Measurements from ENCODE around the gene PICK1. TPM values are rescaled to one million over a fixed set of nuclear protein-coding genes. Genes with fewer than 3 reads are reported as not detected.

Gene PICK1
- total RNA-seq, 2 donors from 2014 or later, result 15.2 to 23.2 TPM

- Mint-ChIP-seq H3K27me3 (no peaks in the 10 kb centered on the region), H3K36me3 (ENCODE audit: low read depth) (no peaks in the 10 kb centered on the region), H3K9me3 (no peaks in the 10 kb centered on the region), H3K27ac (no peak overlapping the region), H3K4me3 (no peak overlapping the region), H3K4me1 (peaks cover 6% of the 10 kb centered on the region)
- no peak for ATAC-seq (replicated peaks)
Measured at GRCh38 chr22:38098410-38099249, 41.4 kb downstream of the PICK1 start.

GRCh38 chr22:38103641-38104040 lies 46.4 kb downstream of the PICK1 start:
- H3K4me1 Mint-ChIP-seq, result peaks cover 15% of the 10 kb centered on the region
- no peaks in the 10 kb centered on the region for H3K27me3 Mint-ChIP-seq
- H3K4me3 Mint-ChIP-seq, result no peak overlapping the region
- no peaks in the 10 kb centered on the region for H3K9me3 Mint-ChIP-seq
- H3K36me3 Mint-ChIP-seq (ENCODE audit: low read depth), result no peaks in the 10 kb centered on the region
- H3K27ac Mint-ChIP-seq, result no peak overlapping the region
- ATAC-seq (replicated peaks), result no peak

DNA sequence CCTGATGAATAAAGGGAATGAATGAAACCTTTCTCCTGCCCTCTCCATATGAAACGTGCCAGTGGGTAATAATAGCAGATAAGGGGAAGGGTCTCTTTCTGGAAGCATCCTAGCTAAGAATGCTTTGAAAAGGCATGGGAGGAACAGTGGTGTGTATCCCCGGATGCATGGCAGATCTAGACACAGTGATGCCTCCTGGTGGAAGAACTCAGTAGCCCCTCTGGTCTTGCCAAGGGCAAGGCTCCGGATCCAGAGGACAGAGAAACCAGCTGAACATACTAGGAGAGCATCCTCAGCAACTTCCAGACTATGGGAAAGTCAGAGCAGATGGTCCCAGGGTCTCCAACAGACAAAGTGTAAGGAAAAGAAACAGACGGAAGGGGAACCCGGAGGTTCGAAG lies 46.9 kb downstream of the PICK1 start:
- no peak overlapping the region for H3K4me3 Mint-ChIP-seq
- H3K4me1 Mint-ChIP-seq, result peaks cover 15% of the 10 kb centered on the region
- peak overlapping the region; percentile 41 for H3K27ac Mint-ChIP-seq
- H3K36me3 Mint-ChIP-seq (ENCODE audit: low read depth), result no peaks in the 10 kb centered on the region
- no peaks in the 10 kb centered on the region for H3K27me3 Mint-ChIP-seq
- no peaks in the 10 kb centered on the region for H3K9me3 Mint-ChIP-seq
- ATAC-seq (replicated peaks), result no peak

- no peak for ATAC-seq (replicated peaks)
Measured at GRCh38 chr22:38106814-38107578, 49.8 kb downstream of the PICK1 start.

DNA sequence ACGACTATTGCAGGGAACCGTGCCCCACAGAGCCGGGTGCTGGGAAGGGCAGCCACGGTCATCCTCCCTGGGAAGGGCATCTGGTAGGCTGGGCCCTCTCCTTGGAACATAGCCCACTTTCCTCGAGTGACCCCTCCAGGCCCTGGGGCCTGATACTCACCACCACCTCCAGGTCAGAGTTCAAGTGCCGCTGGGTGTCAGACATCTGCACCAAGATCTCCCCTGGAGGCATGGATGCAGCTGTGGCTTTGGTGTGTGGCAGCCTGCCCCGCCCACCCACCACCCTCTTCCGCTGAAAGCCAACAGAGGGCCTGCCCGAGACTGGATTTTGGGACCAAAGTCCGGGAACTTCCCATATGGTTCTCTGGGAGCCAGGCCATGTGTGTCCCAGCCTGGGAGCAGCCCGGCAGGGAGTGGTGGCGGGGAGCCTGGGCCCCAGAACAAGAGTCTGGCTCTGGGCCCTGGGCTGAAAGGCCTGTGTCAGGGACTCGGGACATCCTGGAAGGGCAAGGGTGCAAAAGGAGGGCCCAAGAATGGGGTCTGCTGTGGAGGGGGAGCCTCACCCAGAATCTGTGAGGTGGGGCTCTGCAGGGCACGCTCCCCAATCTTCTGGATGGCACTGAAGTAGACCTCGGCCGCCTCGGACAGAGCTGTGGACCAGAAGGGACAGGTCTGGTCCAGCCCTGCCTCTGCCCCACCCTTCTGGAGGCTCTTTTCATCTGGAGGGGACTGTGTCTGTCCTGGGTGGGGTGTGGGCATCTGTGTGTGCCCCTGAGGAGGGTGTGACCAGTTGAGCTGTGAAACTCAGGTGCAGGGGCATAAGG lies 50.7 kb downstream of the PICK1 start:
- Mint-ChIP-seq H3K9me3 (no peaks in the 10 kb centered on the region), H3K27ac (no peak overlapping the region), H3K4me3 (no peak overlapping the region), H3K36me3 (ENCODE audit: low read depth) (no peaks in the 10 kb centered on the region), H3K27me3 (no peaks in the 10 kb centered on the region), H3K4me1 (peaks cover 10% of the 10 kb centered on the region)
- no peak for ATAC-seq (replicated peaks)

More at GRCh38 chr22:38106814-38107578, 49.8 kb downstream of the PICK1 start:
- H3K27me3 Mint-ChIP-seq, result no peaks in the 10 kb centered on the region
- H3K4me3 Mint-ChIP-seq, result no peak overlapping the region
- H3K9me3 Mint-ChIP-seq, result no peaks in the 10 kb centered on the region
- no peak overlapping the region for H3K27ac Mint-ChIP-seq
- no peaks in the 10 kb centered on the region for H3K36me3 Mint-ChIP-seq (ENCODE audit: low read depth)
- H3K4me1 Mint-ChIP-seq, result peaks cover 10% of the 10 kb centered on the region

DNA sequence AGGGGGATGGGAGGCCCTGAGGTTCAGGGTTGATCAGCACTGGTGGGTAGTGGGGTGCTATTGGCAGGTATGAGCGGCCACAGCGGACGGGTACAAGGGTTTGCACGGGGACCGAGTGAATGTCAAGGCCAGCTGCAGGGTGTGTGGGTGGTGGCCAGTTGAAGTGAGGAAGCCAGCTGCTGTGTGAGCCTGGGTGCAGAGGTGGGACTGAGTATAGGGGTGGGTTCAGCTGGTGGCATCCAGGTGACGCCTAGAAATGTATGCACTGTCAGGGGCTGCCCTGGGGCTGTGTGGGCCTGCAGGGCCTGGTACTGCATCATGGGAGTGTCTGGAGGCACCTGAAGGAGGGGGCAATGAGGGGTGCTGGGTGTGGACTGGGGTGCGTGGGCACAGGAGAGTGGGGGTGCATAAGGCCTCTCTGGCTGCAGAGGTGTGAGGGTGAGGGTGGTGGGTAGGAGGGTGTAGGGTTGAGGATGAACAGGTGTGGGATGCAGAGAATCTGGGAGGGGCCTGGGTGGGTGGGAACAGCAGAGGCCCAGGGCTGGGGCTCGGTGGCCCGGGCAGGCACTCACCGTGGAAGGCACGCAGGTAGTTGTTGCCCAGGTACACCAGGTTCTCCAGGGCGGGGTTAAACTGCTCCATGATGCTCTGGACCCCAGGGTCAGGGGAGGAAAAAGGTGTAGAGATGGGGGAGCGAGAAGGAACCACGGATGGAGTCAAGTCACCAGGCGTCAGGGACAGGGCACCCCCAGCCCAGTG lies 51.5 kb downstream of the PICK1 start:
- no peak overlapping the region for H3K4me3 Mint-ChIP-seq
- no peaks in the 10 kb centered on the region for H3K27me3 Mint-ChIP-seq
- peaks cover 10% of the 10 kb centered on the region for H3K4me1 Mint-ChIP-seq
- H3K27ac Mint-ChIP-seq, result no peak overlapping the region
- H3K36me3 Mint-ChIP-seq (ENCODE audit: low read depth), result no peaks in the 10 kb centered on the region
- H3K9me3 Mint-ChIP-seq, result no peaks in the 10 kb centered on the region
- ATAC-seq (replicated peaks), result no peak

- ATAC-seq (replicated peaks), result no peak
- H3K4me1 Mint-ChIP-seq, result peaks cover 8% of the 10 kb centered on the region
- H3K27ac Mint-ChIP-seq, result no peak overlapping the region
- peaks cover 4% of the 10 kb centered on the region for H3K36me3 Mint-ChIP-seq (ENCODE audit: low read depth)
- H3K27me3 Mint-ChIP-seq, result no peaks in the 10 kb centered on the region
- no peaks in the 10 kb centered on the region for H3K9me3 Mint-ChIP-seq
- H3K4me3 Mint-ChIP-seq, result no peak overlapping the region
Measured at GRCh38 chr22:38109371-38110001, 52.3 kb downstream of the PICK1 start.

- H3K27me3 Mint-ChIP-seq, result no peaks in the 10 kb centered on the region
- ATAC-seq (replicated peaks), result no peak
- H3K27ac Mint-ChIP-seq, result no peak within 1 kb of the TSS
- H3K4me1 Mint-ChIP-seq, result peaks cover 5% of the 10 kb centered on the region
- no peaks in the 10 kb centered on the region for H3K9me3 Mint-ChIP-seq
- H3K4me3 Mint-ChIP-seq, result no peak within 1 kb of the TSS
- peaks cover 6% of the 10 kb centered on the region for H3K36me3 Mint-ChIP-seq (ENCODE audit: low read depth)
Measured at GRCh38 chr22:38110008-38110862, 53.0 kb downstream of the PICK1 start, which contains the start of gene BAIAP2L2. TSS of gene BAIAP2L2 (minus strand) at chr22:38110684. CDS start at chr22:38110525, 159 bp downstream.

GRCh38 chr22:38110863-38111852 lies 54.0 kb downstream of the PICK1 start:
- H3K27me3 Mint-ChIP-seq, result no peaks in the 10 kb centered on the region
- H3K36me3 Mint-ChIP-seq (ENCODE audit: low read depth), result peaks cover 6% of the 10 kb centered on the region
- no peak overlapping the region for H3K4me3 Mint-ChIP-seq

GRCh38 chr22:38111925-38112355 lies 54.7 kb downstream of the PICK1 start:
- Mint-ChIP-seq H3K9me3 (no peaks in the 10 kb centered on the region), H3K27me3 (no peaks in the 10 kb centered on the region), H3K4me1 (peaks cover 5% of the 10 kb centered on the region), H3K36me3 (ENCODE audit: low read depth) (peaks cover 6% of the 10 kb centered on the region), H3K4me3 (no peak overlapping the region), H3K27ac (no peak overlapping the region)
- no peak for ATAC-seq (replicated peaks)

More at GRCh38 chr22:38110863-38111852, 54.0 kb downstream of the PICK1 start:
- no peak overlapping the region for H3K27ac Mint-ChIP-seq
- ATAC-seq (replicated peaks), result no peak
- H3K4me1 Mint-ChIP-seq, result peaks cover 5% of the 10 kb centered on the region
- H3K9me3 Mint-ChIP-seq, result no peaks in the 10 kb centered on the region

- ATAC-seq (replicated peaks), result no peak
- H3K27me3 Mint-ChIP-seq, result no peaks in the 10 kb centered on the region
- peaks cover 5% of the 10 kb centered on the region for H3K4me1 Mint-ChIP-seq
- no peak overlapping the region for H3K27ac Mint-ChIP-seq
- H3K9me3 Mint-ChIP-seq, result no peaks in the 10 kb centered on the region
- H3K4me3 Mint-ChIP-seq, result no peak overlapping the region
- H3K36me3 Mint-ChIP-seq (ENCODE audit: low read depth), result peaks cover 6% of the 10 kb centered on the region
Measured at GRCh38 chr22:38112381-38112780, 55.2 kb downstream of the PICK1 start.

All from activated T-helper 17 cell treated with anti-CD3 and anti-CD28 coated beads, Interleukin-2, amount 50 U/mL, for 72 hours (primary cell).